Mononuclear cell (primary cell): ENCODE data around the gene DNAAF3. TPM values are rescaled to one million over a fixed set of nuclear protein-coding genes. Genes with fewer than 3 reads are reported as not detected.

Source experiments
- H3K27me3 ChIP-seq: 2 replicates; pipeline ENCODE4 v1.6.0; 2011; ENCODE audit warnings: low read length, control low read depth; ENCODE audit not compliant: insufficient read depth
- H3K4me1 ChIP-seq: 2 replicates; pipeline ENCODE4 v1.5.1; 2011; ENCODE audit warnings: mild to moderate bottlenecking, low read length, control low read depth; ENCODE audit not compliant: insufficient read depth
- H3K4me3 ChIP-seq: 2 replicates; pipeline ENCODE4 v1.5.1; 2011; ENCODE audit warnings: mild to moderate bottlenecking, low read length, moderate library complexity
- H3K9me3 ChIP-seq: 2 replicates; pipeline ENCODE4 v1.5.1; 2011; ENCODE audit warnings: low read depth, mild to moderate bottlenecking, control low read depth, low read length
- total RNA-seq: library from RNA; depleted of rRNA; stranded (reverse); fragments of >200 nt; gene quantifications from one replicate; pipeline ENCODE4 v1.2.3, GENCODE V29; 2012

DNAAF3 gene
- total RNA-seq, 1 donor = 0.52 TPM

GRCh38 chr19:55147545-55148251, 18.7 kb downstream of the DNAAF3 start:
- Histone ChIP-seq H3K27me3 (peaks cover 9% of the 10 kb centered on the region), H3K9me3 (no peaks in the 10 kb centered on the region), H3K4me1 (peaks cover 11% of the 10 kb centered on the region), H3K4me3 (no peak overlapping the region)

GRCh38 chr19:55146705-55147273, 19.6 kb downstream of the DNAAF3 start:
- no peak overlapping the region for H3K4me3 ChIP-seq
- H3K4me1 ChIP-seq = peaks cover 11% of the 10 kb centered on the region
- peaks cover 11% of the 10 kb centered on the region for H3K27me3 ChIP-seq
- H3K9me3 ChIP-seq = no peaks in the 10 kb centered on the region

DNA sequence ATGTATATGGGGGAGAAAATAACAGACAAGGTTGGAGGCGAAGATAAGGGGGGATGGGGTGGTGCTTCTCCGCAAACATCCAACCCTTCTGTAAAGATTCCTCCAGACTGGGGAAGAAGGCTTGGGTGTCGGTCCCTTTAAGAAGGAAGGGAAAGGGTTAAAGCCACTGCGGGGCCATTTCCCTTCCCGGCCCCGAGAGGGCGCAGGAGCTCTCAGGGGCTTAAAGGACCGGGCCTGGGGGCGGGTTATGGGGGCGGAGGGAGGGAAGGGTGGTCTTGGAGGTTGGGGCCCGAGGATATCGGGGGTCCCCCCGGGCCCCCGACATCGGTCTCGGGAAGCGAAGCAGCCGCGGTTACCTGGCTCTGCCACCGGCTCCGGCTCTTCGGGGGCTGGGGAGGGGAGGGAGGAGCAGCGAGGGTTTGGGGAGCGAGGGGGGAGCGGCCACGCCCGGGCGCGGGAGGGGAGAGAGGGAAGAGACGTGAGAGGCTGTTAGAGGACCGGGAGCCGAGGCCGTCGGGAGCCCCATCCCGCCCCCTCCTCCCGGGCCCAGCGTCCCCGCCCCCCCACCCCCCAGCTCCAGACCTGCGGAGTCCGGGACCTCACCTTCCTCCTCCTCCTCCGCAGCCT, 20.2 kb downstream of the DNAAF3 start:
- no peak overlapping the region for H3K4me3 ChIP-seq
- H3K4me1 ChIP-seq = peaks cover 11% of the 10 kb centered on the region
- H3K27me3 ChIP-seq = peaks cover 13% of the 10 kb centered on the region
- no peaks in the 10 kb centered on the region for H3K9me3 ChIP-seq

DNA sequence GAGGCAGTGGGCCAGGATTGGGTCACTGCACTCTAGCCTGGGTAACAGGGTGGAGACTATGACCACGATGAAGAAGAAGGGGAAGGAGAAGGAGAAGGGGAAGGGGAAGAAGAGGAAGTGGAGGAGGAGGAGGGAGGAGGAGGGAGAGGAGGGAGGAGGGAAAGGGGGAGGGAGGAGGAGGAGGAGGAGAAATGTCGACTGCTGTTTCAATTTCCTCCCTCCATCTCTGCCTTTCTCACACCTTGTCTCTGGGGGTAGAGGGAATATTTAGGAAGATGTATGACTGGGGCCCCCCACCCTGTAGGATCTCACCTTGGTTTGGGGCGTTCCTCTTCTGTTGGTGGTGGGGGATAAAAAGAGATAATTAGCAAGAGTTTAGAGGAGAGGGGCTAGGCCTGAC, 21.2 kb downstream of the DNAAF3 start:
- Histone ChIP-seq H3K4me1 (peaks cover 11% of the 10 kb centered on the region), H3K9me3 (no peaks in the 10 kb centered on the region), H3K4me3 (no peak overlapping the region), H3K27me3 (peaks cover 16% of the 10 kb centered on the region)

DNA sequence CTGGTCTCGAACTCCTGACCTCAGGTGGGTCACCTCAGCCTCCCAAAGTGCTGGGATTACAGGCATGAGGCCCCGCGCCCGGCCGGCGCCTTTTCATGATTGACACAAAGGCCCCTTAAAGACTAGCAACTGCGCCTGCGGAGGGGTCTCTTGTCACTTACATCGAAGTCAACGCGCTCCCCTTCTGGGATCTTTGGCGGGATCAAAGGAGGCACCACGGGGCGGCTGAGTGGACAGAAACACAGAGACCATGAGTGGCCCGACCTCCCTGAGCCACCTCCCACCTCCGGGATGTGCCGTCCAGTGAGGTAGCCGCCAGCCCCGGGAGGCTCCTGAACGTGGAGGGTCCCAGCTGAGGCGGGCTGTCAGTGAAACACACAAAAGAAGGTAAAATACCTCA, 24.7 kb downstream of the DNAAF3 start:
- H3K4me3 ChIP-seq = no peak overlapping the region
- H3K4me1 ChIP-seq = peaks cover 11% of the 10 kb centered on the region
- H3K9me3 ChIP-seq = no peaks in the 10 kb centered on the region
- H3K27me3 ChIP-seq = peaks cover 16% of the 10 kb centered on the region

- Histone ChIP-seq H3K9me3 (no peaks in the 10 kb centered on the region), H3K4me1 (no peaks in the 10 kb centered on the region), H3K27me3 (peaks cover 7% of the 10 kb centered on the region), H3K4me3 (no peak overlapping the region)
Observed at GRCh38 chr19:55137915-55138314, 28.5 kb downstream of the DNAAF3 start.

DNA sequence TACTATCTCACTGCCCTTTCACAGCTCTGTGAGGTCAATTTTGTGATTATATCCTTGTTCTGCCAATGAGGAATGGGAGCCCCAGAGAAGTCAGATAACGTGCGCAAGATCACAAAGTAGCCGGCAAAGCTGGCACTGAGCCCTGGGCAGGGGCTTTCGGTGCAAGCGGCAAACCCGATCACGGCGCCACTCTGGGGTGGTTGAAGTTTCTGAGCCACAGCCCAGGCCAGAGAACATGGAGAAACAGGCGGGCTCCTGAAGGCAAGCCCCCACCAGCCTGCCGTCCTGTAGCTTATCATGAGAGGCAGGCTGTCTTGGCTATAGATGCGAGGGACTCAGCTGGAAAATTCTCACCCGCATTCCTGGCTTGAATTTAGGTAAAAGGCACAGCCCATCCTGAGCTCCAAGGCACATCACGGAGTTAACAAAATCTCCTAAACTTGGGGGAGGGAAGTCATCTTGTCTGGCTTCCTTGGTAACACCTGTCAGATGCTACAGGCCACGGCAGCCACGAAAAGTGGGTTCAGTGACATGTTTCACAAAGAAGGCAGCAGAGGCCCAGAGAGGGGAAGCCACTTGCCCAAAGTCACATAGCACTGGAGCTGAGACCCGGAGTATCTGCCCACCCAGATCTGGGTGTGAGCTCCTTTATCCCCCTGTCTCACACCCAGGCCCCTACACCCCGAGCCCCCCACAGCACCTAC, 29.9 kb downstream of the DNAAF3 start:
- Histone ChIP-seq H3K4me3 (no peak overlapping the region), H3K4me1 (no peaks in the 10 kb centered on the region), H3K9me3 (no peaks in the 10 kb centered on the region), H3K27me3 (peaks cover 3% of the 10 kb centered on the region)

GRCh38 chr19:55134736-55135135, 31.7 kb downstream of the DNAAF3 start:
- no peaks in the 10 kb centered on the region for H3K4me1 ChIP-seq
- H3K9me3 ChIP-seq = no peaks in the 10 kb centered on the region
- H3K27me3 ChIP-seq = peaks cover 7% of the 10 kb centered on the region
- no peak overlapping the region for H3K4me3 ChIP-seq

DNA sequence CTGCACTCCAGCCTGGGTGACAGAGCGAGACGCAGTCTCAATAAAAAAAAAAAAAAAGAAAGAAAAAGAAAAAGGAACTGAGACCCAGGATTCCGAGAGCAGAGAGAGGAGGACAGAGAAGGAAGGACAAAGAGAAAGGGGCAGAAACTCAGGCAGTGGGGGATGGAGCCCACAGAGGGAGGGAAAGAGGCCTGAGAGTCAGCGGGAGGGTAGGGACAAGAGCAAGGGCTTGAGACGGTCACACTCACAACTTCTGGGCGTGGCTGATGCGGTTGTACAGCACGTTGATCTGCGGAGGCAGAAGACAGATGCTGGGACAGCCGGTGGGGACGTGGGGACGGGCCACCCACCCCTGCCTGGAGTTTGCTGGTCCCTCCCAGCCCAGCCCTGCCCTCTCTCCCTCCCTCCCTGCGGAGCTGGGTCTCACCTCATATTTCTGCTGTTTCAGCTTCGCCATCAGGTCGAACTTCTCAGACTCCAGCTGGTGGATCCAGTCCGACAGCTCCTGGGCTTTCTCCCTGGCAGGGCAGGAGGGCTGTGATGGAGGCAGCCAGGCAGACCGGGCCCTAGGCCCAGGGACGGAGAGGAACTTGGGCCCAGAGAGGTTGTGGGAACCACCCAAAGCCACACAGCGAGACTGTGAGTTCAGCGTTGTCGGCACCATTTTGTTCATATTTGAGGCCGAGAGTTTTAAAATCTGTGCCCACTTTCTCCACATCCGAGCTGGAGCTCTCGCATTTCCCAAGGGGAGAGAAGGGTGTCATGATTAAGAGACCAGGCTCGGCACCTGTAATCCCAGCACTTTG, 32.6 kb downstream of the DNAAF3 start:
- Histone ChIP-seq H3K27me3 (peaks cover 7% of the 10 kb centered on the region), H3K4me1 (no peaks in the 10 kb centered on the region), H3K9me3 (no peaks in the 10 kb centered on the region), H3K4me3 (no peak overlapping the region)

GRCh38 chr19:55132453-55133129, 33.8 kb downstream of the DNAAF3 start:
- H3K4me1 ChIP-seq = no peaks in the 10 kb centered on the region
- peaks cover 7% of the 10 kb centered on the region for H3K27me3 ChIP-seq
- H3K4me3 ChIP-seq = no peak overlapping the region
- H3K9me3 ChIP-seq = no peaks in the 10 kb centered on the region

- H3K4me3 ChIP-seq = no peak overlapping the region
- peaks cover 7% of the 10 kb centered on the region for H3K27me3 ChIP-seq
- H3K4me1 ChIP-seq = no peaks in the 10 kb centered on the region
- H3K9me3 ChIP-seq = no peaks in the 10 kb centered on the region
Observed at GRCh38 chr19:55131421-55131820, 35.0 kb downstream of the DNAAF3 start.

GRCh38 chr19:55119053-55119452, 47.4 kb downstream of the DNAAF3 start:
- no peak overlapping the region for H3K4me3 ChIP-seq
- no peaks in the 10 kb centered on the region for H3K9me3 ChIP-seq
- H3K27me3 ChIP-seq = no peaks in the 10 kb centered on the region
- H3K4me1 ChIP-seq = peaks cover 30% of the 10 kb centered on the region

- no peaks in the 10 kb centered on the region for H3K27me3 ChIP-seq
- peaks cover 30% of the 10 kb centered on the region for H3K4me1 ChIP-seq
- no peaks in the 10 kb centered on the region for H3K9me3 ChIP-seq
- H3K4me3 ChIP-seq = peak overlapping the region; percentile 60
Observed at GRCh38 chr19:55118401-55118991, 47.9 kb downstream of the DNAAF3 start.
